ENCODE data around the gene PRKAB1. TPM values are rescaled to one million over a fixed set of nuclear protein-coding genes. Genes with fewer than 3 reads are reported as not detected.

Gene PRKAB1
- total and polyA plus RNA-seq, 2 experiments from 2014 or later, result 35.8 to 184 TPM

GRCh38 chr12:119695034-119695433, 27.1 kb downstream of the PRKAB1 start:
- TF ChIP-seq, protein P1, sequence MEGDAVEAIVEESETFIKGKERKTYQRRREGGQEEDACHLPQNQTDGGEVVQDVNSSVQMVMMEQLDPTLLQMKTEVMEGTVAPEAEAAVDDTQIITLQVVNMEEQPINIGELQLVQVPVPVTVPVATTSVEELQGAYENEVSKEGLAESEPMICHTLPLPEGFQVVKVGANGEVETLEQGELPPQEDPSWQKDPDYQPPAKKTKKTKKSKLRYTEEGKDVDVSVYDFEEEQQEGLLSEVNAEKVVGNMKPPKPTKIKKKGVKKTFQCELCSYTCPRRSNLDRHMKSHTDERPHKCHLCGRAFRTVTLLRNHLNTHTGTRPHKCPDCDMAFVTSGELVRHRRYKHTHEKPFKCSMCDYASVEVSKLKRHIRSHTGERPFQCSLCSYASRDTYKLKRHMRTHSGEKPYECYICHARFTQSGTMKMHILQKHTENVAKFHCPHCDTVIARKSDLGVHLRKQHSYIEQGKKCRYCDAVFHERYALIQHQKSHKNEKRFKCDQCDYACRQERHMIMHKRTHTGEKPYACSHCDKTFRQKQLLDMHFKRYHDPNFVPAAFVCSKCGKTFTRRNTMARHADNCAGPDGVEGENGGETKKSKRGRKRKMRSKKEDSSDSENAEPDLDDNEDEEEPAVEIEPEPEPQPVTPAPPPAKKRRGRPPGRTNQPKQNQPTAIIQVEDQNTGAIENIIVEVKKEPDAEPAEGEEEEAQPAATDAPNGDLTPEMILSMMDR (IDR thresholded peaks at IDR 0.05; ENCODE audit: low read depth, low read length), result peak; percentile 73
- Histone ChIP-seq H3K9me3 (ENCODE audit: low read depth) (no peaks in the 10 kb centered on the region), H3K36me3 (no peaks in the 10 kb centered on the region), H3K4me1 (ENCODE audit: low read depth) (no peaks in the 10 kb centered on the region), H3K27ac (no peak overlapping the region), H3K27me3 (no peaks in the 10 kb centered on the region), H3K4me3 (no peak overlapping the region)
- peak; percentile 19 to 32 for DNase-seq (ENCODE audit: low read depth in 1 of 2, low spot score in 1 of 2)

DNA sequence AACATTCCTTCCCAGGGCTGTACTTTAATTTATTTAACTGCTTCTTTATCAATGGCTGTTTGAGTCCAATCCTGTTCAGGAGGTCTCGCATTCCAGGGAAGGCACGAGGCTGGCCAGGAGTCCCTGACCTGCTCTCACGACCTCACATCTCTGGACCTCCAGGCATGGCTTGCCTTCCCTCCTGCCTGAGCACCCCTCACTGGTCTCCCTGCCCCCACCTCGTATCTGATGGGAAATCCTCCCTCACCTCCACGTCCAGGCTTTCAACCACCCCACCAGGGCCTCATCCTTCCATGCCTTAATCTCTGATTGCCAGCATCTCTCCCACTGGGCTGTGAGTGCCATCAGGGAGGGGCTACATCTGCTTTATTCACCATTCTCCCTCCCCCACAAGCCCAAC, 29.0 kb downstream of the PRKAB1 start:
- no peak for DNase-seq (ENCODE audit: low read depth in 1 of 2, low spot score in 1 of 2)
- Histone ChIP-seq H3K4me1 (ENCODE audit: low read depth) (no peaks in the 10 kb centered on the region), H3K27me3 (no peaks in the 10 kb centered on the region), H3K9me3 (ENCODE audit: low read depth) (no peaks in the 10 kb centered on the region), H3K4me3 (no peak overlapping the region), H3K27ac (no peak overlapping the region), H3K36me3 (no peaks in the 10 kb centered on the region)
- TF ChIP-seq, protein P1 (IDR thresholded peaks at IDR 0.05; ENCODE audit: low read depth, low read length), result no peak

- H3K9me3 ChIP-seq (ENCODE audit: low read depth), result no peaks in the 10 kb centered on the region
- TF ChIP-seq, protein P1 (IDR thresholded peaks at IDR 0.05; ENCODE audit: low read depth, low read length), result no peak
- H3K4me1 ChIP-seq (ENCODE audit: low read depth), result no peaks in the 10 kb centered on the region
- no peaks in the 10 kb centered on the region for H3K36me3 ChIP-seq
- no peak for DNase-seq (ENCODE audit: low read depth in 1 of 2, low spot score in 1 of 2)
- no peak overlapping the region for H3K4me3 ChIP-seq
- H3K27me3 ChIP-seq, result no peaks in the 10 kb centered on the region
- no peak overlapping the region for H3K27ac ChIP-seq
These were observed 31.3 kb downstream of the PRKAB1 start for GRCh38 chr12:119699199-119699760.

- Histone ChIP-seq H3K27ac (no peak overlapping the region), H3K9me3 (ENCODE audit: low read depth) (no peaks in the 10 kb centered on the region), H3K36me3 (no peaks in the 10 kb centered on the region), H3K4me3 (no peak overlapping the region), H3K4me1 (ENCODE audit: low read depth) (no peaks in the 10 kb centered on the region), H3K27me3 (no peaks in the 10 kb centered on the region)
- TF ChIP-seq, protein P1 (IDR thresholded peaks at IDR 0.05; ENCODE audit: low read depth, low read length), result no peak
- DNase-seq (ENCODE audit: low read depth in 1 of 2, low spot score in 1 of 2), result no peak
These were observed 32.1 kb downstream of the PRKAB1 start for GRCh38 chr12:119700078-119700477.

DNA sequence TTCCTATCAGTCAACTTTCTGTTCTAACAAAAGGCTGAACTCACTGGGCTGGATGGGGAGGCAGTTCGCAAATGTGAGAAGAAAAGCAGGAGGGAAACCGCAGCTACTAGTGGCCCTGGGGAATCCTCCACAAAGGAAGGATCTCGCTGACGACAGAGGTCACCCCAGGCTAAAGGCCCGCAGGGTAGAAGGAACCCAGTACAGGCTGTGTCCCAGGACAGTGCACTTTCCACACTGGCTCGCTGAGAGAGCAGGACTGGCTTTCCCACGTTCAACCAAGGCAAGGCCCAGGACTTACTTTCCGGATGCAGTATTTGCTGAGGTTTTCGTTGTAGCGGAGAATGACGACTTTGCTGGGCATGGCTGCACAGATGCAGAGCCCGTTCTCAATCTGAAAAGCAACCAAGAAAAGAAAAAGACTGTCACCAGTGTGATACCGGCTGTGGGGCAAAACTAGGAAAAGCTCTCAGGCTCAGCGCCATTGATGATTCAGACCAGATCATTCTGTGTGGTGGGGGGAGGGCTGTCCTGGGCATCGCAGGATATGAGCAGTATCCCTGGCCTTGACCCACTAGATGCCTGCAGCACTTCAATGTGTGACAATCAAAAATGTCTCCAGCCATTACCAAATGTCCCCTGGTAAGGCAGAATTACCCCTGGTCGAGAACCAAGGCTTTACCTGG, 36.3 kb downstream of the PRKAB1 start:
- Histone ChIP-seq H3K27me3 (no peaks in the 10 kb centered on the region), H3K4me3 (no peak overlapping the region), H3K36me3 (no peaks in the 10 kb centered on the region), H3K4me1 (ENCODE audit: low read depth) (no peaks in the 10 kb centered on the region), H3K9me3 (ENCODE audit: low read depth) (no peaks in the 10 kb centered on the region), H3K27ac (no peak overlapping the region)
- no peak for DNase-seq (ENCODE audit: low read depth in 1 of 2, low spot score in 1 of 2)
- TF ChIP-seq, protein P1 (IDR thresholded peaks at IDR 0.05; ENCODE audit: low read depth, low read length), result no peak
